Measurements from ENCODE around the gene CDR2L. TPM values are rescaled to one million over a fixed set of nuclear protein-coding genes. Genes with fewer than 3 reads are reported as not detected.
"Not testable (repeated sequence)": the region's sequence is repeated elsewhere in the genome, so short reads cannot be mapped to it uniquely, and the experiment has no call there.

Gene CDR2L
- polyA plus RNA-seq, 2 of the 4 experiments (the other 2 are of a cell fraction) = 18.5 to 34.0 TPM

- POLR2A ChIA-PET = no interaction called here
- WGBS (ENCODE audit: missing lambda C conversion rate) = 81% methylated on average over 14 of the region's 14 CpGs
These were observed 22.3 kb upstream of the CDR2L start for GRCh38 chr17:74964988-74965622.

GRCh38 chr17:74968361-74968780 lies 19.1 kb upstream of the CDR2L start:
- CTCF ChIA-PET = interaction anchor here (1.3 to 42.3 kb wide), 7 partner anchors 9 to 177 kb away, joined by 4 to 1448 read pairs (median 64); partner anchors contain the start of genes CDR2L, MRPL58, NT5C and OTOP2
- no peak overlapping the region for H3K4me2 ChIP-seq
- H3K27ac ChIP-seq = no peak overlapping the region
- no peak for DNase-seq (ENCODE audit: low read depth in 1 of 2, low spot score in 1 of 2)
- WGBS (ENCODE audit: missing lambda C conversion rate) = 96% methylated on average over 5 of the region's 5 CpGs
- peaks cover 9% of the 10 kb centered on the region for H3K4me1 ChIP-seq
- FAIRE-seq = no peak
- TF ChIP-seq RARB (CRISPR knock-in tag; IDR thresholded peaks at IDR 0.05) = no peak
- TF ChIP-seq JUNB (IDR thresholded peaks at IDR 0.05) = no peak
- TF ChIP-seq HOXA7 (CRISPR knock-in tag; IDR thresholded peaks at IDR 0.05) = no peak
- TF ChIP-seq RCOR1 (IDR thresholded peaks at IDR 0.05; ENCODE audit: low read depth, low read length) = no peak
- no peak for TF ChIP-seq FOXS1 (CRISPR knock-in tag; IDR thresholded peaks at IDR 0.05)
- TF ChIP-seq NFE2L2 (conservative IDR thresholded peaks at IDR 0.05; ENCODE audit: low read length) = no peak
- no peak for TF ChIP-seq CEBPB (IDR thresholded peaks at IDR 0.05)
- TF ChIP-seq CHD2 (IDR thresholded peaks at IDR 0.05; ENCODE audit: low read length, partially characterized antibody) = no peak
- TF ChIP-seq MAZ (IDR thresholded peaks at IDR 0.05; ENCODE audit: borderline replicate concordance, low read depth, low read length) = no peak
- TF ChIP-seq TP53 (CRISPR knock-in tag; IDR thresholded peaks at IDR 0.05) = no peak
- TF ChIP-seq REST (IDR thresholded peaks at IDR 0.05) = no peak
- no peak for TF ChIP-seq FOSL2 (IDR thresholded peaks at IDR 0.05)
- no peak for TF ChIP-seq FOSL2 (CRISPR knock-in tag; IDR thresholded peaks at IDR 0.05)
- TF ChIP-seq RFX5 (IDR thresholded peaks at IDR 0.05) = no peak
- no peak for TF ChIP-seq ZNF302 (CRISPR knock-in tag; IDR thresholded peaks at IDR 0.05)
- TF ChIP-seq MYC (IDR thresholded peaks at IDR 0.05; ENCODE audit: borderline replicate concordance, low read length) = no peak
- no peak for TF ChIP-seq EP300 (IDR thresholded peaks at IDR 0.05)
- no peak for TF ChIP-seq EHMT2 (IDR thresholded peaks at IDR 0.05; ENCODE audit: low read depth)
- no peak for TF ChIP-seq MAX (IDR thresholded peaks at IDR 0.05)
- no peak for TF ChIP-seq MAFK (IDR thresholded peaks at IDR 0.05; ENCODE audit: partially characterized antibody)
- TF ChIP-seq HOXB13 (CRISPR knock-in tag; IDR thresholded peaks at IDR 0.05; ENCODE audit: low read depth) = no peak
- ATAC-seq = no peak
- H3K4me3 ChIP-seq = no peak overlapping the region
- no peaks in the 10 kb centered on the region for H3K9me3 ChIP-seq
- POLR2A ChIA-PET = no interaction called here

More at GRCh38 chr17:74964988-74965622, 22.3 kb upstream of the CDR2L start:
- no peaks in the 10 kb centered on the region for H3K9me3 ChIP-seq
- ATAC-seq (no peak), FAIRE-seq (no peak), DNase-seq (ENCODE audit: low read depth in 1 of 2, low spot score in 1 of 2) (no peak)
- peaks cover 12% of the 10 kb centered on the region for H3K4me1 ChIP-seq
- H3K27ac ChIP-seq = no peak overlapping the region
- TF ChIP-seq CHD2 (IDR thresholded peaks at IDR 0.05; ENCODE audit: low read length, partially characterized antibody) = no peak
- no peak for TF ChIP-seq HOXB13 (CRISPR knock-in tag; IDR thresholded peaks at IDR 0.05; ENCODE audit: low read depth)
- no peak for TF ChIP-seq HDAC2 (IDR thresholded peaks at IDR 0.05)
- no peak for TF ChIP-seq MYC (IDR thresholded peaks at IDR 0.05; ENCODE audit: borderline replicate concordance, low read length)
- TF ChIP-seq NFE2L2 (conservative IDR thresholded peaks at IDR 0.05; ENCODE audit: low read length) = no peak
- TF ChIP-seq POLR2AphosphoS2 (conservative IDR thresholded peaks at IDR 0.05; ENCODE audit: low read length) = no peak
- CTCF ChIA-PET = interaction anchor here (1.3 to 42.3 kb wide), 5 partner anchors 27 to 149 kb away, joined by 3 to 1448 read pairs (median 181); partner anchors contain the start of genes CDR2L, MRPL58, OTOP2 and OTOP3
- no peak overlapping the region for H3K4me3 ChIP-seq
- H3K4me2 ChIP-seq = no peak overlapping the region

- WGBS (ENCODE audit: missing lambda C conversion rate) = 95% methylated on average over 5 of the region's 5 CpGs
- not testable (repeated sequence) for H3K4me1 ChIP-seq; ATAC-seq; DNase-seq (ENCODE audit: low read depth in 1 of 2, low spot score in 1 of 2); H3K4me3 ChIP-seq; FAIRE-seq; H3K4me2 ChIP-seq; H3K27ac ChIP-seq; H3K9me3 ChIP-seq
- POLR2A ChIA-PET = interaction anchor here (0.6 to 0.7 kb wide), 2 partner anchors 13 to 120 kb away, joined by 3 to 6 read pairs; no protein-coding TSS in a partner anchor
- CTCF ChIA-PET = interaction anchor here (0.6 to 42.3 kb wide), 11 partner anchors 10 to 232 kb away, joined by 3 to 1448 read pairs (median 4); partner anchors contain the start of genes CDR2L, MRPL58, OTOP2 and OTOP3
These were observed 17.9 kb upstream of the CDR2L start for GRCh38 chr17:74969501-74969900.

All from A549 (cell line).